Chondrocyte (in vitro differentiated cells): ENCODE measurements around the gene KISS1R. TPM values are rescaled to one million over a fixed set of nuclear protein-coding genes. Genes with fewer than 3 reads are reported as not detected.

Experiments used
- DNase-seq: peaks from one replicate; pipeline ENCODE4 v3.0.0; 2021; ENCODE audit warnings: mixed read lengths, low spot score
- H3K27ac Mint-ChIP-seq: one replicate; pipeline ENCODE4 v1.8.0; 2021; ENCODE audit warnings: mild to moderate bottlenecking, moderate library complexity, mixed read lengths; ENCODE audit not compliant: unreplicated experiment
- H3K27me3 Mint-ChIP-seq: 2 replicates; pipeline ENCODE4 v1.8.0; 2021; ENCODE audit warnings: low read depth, mixed read lengths
- H3K36me3 Mint-ChIP-seq: 2 replicates; pipeline ENCODE4 v1.8.0; 2021; ENCODE audit warnings: low read depth, mixed read lengths
- H3K4me1 Mint-ChIP-seq: 2 replicates; pipeline ENCODE4 v1.8.0; 2021; ENCODE audit warnings: low read depth, mild to moderate bottlenecking, mixed read lengths
- H3K4me3 Mint-ChIP-seq: one replicate; pipeline ENCODE4 v1.8.0; 2021; ENCODE audit warnings: mild to moderate bottlenecking, moderate library complexity, mixed read lengths; ENCODE audit not compliant: unreplicated experiment
- H3K9me3 Mint-ChIP-seq: 2 replicates; pipeline ENCODE4 v1.8.0; 2021; ENCODE audit warnings: low read depth, mixed read lengths
- CTCF ChIP-seq: fragments of 200-600 bp; sonication (generic); IDR thresholded peaks from 2 replicates; pipeline ENCODE4 v1.5.0; 2021; ENCODE audit warnings: antibody characterized with exemption, mild to moderate bottlenecking, moderate library complexity
- total RNA-seq: library from RNA; stranded (reverse); gene quantifications from 3 replicates; pipeline ENCODE4 v1.2.1, GENCODE V29; 2021

KISS1R gene
- total RNA-seq, 1 donor from 2014 or later, result 0.17 TPM

- H3K4me3 Mint-ChIP-seq, result no peak overlapping the region
- no peaks in the 10 kb centered on the region for H3K4me1 Mint-ChIP-seq
- H3K36me3 Mint-ChIP-seq, result peaks cover 12% of the 10 kb centered on the region
- no peaks in the 10 kb centered on the region for H3K27me3 Mint-ChIP-seq
- no peak overlapping the region for H3K27ac Mint-ChIP-seq
- TF ChIP-seq CTCF, result no peak
- no peaks in the 10 kb centered on the region for H3K9me3 Mint-ChIP-seq
- DNase-seq, result no peak
These were observed 37.3 kb upstream of the KISS1R start for GRCh38 chr19:879711-880438.

GRCh38 chr19:881385-882071 is 35.6 kb upstream of the KISS1R start:
- DNase-seq, result no peak
- peaks cover 6% of the 10 kb centered on the region for H3K36me3 Mint-ChIP-seq

GRCh38 chr19:882871-883497 is 34.1 kb upstream of the KISS1R start:
- no peaks in the 10 kb centered on the region for H3K27me3 Mint-ChIP-seq

More at GRCh38 chr19:881385-882071, 35.6 kb upstream of the KISS1R start:
- Mint-ChIP-seq H3K4me3 (no peak overlapping the region), H3K4me1 (no peaks in the 10 kb centered on the region), H3K27ac (no peak overlapping the region), H3K9me3 (no peaks in the 10 kb centered on the region), H3K27me3 (no peaks in the 10 kb centered on the region)
- TF ChIP-seq CTCF, result no peak

GRCh38 chr19:883661-884211 is 33.4 kb upstream of the KISS1R start:
- H3K4me1 Mint-ChIP-seq, result no peaks in the 10 kb centered on the region
- no peak overlapping the region for H3K4me3 Mint-ChIP-seq
- no peaks in the 10 kb centered on the region for H3K27me3 Mint-ChIP-seq
- no peak for DNase-seq
- H3K36me3 Mint-ChIP-seq, result peaks cover 9% of the 10 kb centered on the region
- no peak for TF ChIP-seq CTCF
- H3K27ac Mint-ChIP-seq, result no peak overlapping the region
- no peaks in the 10 kb centered on the region for H3K9me3 Mint-ChIP-seq

More at GRCh38 chr19:882871-883497, 34.1 kb upstream of the KISS1R start:
- H3K9me3 Mint-ChIP-seq, result no peaks in the 10 kb centered on the region
- H3K4me1 Mint-ChIP-seq, result no peaks in the 10 kb centered on the region
- H3K27ac Mint-ChIP-seq, result no peak overlapping the region
- H3K36me3 Mint-ChIP-seq, result peaks cover 9% of the 10 kb centered on the region
- no peak for DNase-seq
- no peak overlapping the region for H3K4me3 Mint-ChIP-seq
- no peak for TF ChIP-seq CTCF
